ENCODE results near the gene LRRC19.

Gene LRRC19

GRCh38 chr9:26955222-26955903 is 50.1 kb downstream of the LRRC19 start:
- no peak for DNase-seq

DNA sequence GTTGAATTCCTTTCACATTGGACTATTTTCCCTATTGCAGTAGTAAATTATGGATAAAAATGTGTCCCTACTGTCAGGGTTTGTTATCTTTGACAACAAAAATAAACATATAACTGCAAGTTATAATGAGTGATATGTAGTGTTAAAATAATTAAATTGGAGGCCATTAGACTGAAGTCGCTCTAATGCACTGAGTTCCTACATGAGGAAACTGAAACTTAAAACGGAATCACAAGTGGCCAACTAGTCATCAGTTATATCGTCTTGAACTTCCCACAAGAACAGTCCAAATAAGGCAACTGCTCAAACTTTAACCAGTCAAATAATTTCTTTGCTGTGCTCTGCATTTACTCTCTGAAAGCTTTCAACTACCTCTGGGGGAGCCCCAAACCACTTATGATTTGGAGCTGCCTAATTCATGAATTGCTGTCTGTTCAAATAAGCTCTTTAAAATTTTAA is 51.4 kb downstream of the LRRC19 start:
- DNase-seq = no peak

DNA sequence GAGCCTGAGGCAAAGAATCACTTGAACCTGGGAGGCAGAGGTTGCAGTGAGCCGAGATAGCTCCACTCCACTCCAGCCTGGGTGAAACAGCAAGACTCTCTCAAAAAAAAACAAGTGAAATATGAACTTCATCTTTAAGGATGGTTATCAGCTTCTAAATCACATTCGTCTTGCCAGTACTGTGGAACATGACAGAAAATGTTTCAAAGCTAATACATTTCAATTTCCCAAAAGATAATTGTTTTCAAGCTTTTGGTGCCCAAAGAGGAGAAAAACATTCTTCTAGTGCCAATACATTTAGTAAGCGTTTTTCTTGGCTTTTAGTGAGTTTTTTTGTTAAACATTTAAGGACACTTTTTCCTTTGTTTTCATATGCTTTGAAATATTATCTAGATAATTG is 53.7 kb downstream of the LRRC19 start:
- DNase-seq = no peak

DNA sequence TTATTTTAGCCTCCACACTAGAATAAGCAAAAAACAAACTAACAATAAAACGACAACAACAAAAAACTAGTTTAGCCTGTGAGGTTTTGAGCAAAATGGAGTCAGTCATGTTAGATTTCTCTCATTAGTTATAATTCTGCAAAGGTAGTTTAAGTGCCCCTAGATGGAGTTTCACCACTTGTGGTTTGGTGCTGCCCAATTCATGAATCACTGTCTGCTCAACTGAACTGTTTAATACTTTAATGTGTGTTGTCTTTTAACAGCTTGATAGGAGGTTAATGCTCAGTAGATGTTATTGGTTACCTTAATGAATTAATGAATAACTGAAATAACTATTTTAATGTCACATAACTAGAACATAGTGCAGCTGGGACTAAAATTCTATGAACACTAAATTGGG is 55.0 kb downstream of the LRRC19 start:
- no peak for DNase-seq

DNA sequence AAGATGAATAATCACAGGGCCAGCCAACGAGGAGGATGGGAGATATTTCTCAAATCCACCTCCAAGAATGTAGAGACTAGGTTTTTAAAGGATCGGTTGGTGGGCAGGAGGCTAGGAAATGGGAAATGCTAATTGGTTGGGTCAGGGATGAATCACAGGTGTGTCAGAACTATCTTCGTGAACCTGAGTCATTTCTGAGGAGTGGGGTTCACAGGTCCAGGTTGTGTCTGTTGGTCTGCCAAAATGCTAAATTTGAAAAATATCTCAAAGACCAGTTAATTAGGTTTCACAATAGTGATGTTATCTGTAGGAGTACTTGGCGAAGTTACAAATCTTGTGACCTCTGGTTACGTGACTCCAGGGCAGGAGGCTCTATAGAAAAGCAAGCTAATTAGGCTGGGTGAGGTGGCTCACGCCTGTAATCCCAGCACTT is 55.8 kb downstream of the LRRC19 start:
- DNase-seq = no peak

GRCh38 chr9:26947736-26948135 is 57.7 kb downstream of the LRRC19 start:
- DNase-seq = no peak

DNA sequence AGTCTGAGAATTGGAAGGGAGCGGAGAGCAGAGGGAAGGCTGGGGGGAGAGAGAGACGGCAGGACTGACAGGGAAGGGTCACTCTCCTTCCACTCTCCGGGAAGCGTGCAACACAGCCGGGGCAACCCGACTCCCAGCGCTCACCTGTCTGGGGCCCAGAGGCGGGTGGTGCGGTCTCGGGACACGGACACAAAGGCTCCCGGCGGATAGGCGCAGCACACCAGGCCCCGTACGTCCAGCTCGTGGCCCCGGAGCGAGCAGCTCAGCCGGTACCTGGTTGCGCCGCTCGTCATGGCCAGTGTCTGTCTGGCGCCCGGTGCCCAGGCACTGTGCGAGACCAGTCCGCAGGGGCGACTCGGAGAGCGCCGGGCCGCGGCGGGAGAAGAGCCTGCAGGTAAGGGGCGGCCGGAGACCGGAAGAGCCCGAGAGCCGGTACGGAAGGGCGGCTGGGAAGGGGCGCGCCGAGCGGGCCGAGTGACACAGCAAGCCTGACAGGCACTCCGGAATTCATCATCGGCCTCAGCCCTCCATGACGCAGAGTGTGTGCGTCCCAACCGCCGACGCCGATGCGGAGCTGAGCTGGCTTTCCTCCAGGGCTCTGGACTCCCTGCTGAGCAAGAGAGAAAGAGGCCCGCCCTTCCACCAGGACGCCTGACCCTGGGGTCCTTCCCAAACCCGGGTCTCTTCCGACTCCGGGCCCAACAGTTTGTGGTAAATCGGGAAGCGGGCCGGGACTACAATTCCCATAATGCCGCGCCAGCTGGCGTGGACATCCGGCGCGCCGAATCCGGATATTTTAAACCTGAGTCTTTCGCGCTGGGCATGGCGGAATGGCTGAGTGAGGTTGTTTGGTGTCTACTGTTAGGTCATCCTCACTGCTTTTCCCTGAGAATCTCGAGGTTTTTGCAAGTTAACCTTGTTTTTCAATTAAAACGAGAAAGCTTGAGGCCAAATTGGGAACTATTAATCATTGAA is 58.4 kb downstream of the LRRC19 start, which contains the start of gene PLAA:
Gene PLAA, minus strand, starts transcription at position 490 of the 975 bp plus-strand sequence. Its CDS starts 197 bp downstream, at position 293.
- peak; percentile 83 for DNase-seq

DNA sequence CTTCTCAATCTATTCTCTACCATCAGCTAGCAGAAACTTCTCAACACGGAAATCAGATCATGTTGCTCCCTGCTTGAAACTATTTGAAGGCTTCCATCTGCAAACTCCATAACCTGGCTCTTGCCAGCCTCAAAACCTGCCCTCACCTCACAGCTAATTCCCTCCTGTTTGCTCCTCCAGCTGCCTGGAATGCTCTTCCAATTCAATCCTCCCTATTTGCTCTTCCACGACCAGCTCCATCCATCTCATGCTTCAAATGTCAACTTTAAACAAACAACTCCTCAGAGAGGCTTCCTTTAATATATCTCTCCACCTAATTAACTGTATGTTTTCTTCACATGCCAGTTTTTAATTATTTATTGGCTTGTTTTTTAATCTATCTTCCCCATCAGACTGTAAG is 59.9 kb downstream of the LRRC19 start:
- DNase-seq = no peak
